Stimulated activated CD4-positive, alpha-beta T cell treated with anti-CD3 and anti-CD28 coated beads, Interleukin-4, amount 100 ng/mL, for 24 hours (primary cell): ENCODE data around the gene SORCS2.

ENCODE experiments used
- DNase-seq: peaks from one replicate; pipeline ENCODE4 v3.0.0-alpha.2; 2020

The SORCS2 gene

GRCh38 chr4:7309181-7309580 lies 116.8 kb downstream of the SORCS2 start:
- DNase-seq, result no peak

DNA sequence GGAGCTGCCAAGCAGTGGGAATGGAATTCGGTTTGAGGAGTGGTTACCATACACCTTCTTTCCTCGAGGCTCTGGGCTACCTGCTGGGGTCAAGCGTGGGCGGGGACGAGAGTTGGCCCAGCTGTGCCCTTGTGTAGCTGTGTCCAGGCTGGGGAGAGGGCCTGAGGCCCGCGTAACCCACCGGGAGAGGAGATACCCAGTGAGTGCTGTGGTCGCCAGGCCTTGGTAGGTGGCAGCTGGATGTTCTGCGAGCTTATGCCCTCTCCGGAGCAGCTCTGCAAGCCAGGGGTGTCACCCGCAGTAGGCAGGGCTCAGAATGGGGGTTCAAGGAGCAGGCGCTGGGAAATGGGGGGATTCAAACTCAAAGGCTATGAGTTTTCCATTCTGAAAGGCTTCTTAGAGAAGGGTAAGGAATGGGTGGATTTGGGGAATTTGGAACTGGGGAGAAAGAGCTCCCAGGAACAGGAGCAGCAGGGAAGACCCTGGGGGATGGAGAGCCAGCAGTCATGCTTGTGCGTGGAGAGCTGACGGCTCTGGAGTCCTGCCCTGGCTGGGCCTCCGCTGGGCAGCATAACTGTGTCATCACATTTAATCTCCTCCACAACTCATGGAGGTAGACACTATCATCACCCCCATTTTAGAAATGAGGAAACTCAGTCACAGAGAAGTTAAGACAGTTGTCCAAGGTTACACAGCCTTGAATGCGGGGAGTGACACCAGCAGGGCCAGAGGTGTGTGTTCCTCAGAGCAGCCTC lies 117.5 kb downstream of the SORCS2 start:
- DNase-seq, result no peak

DNA sequence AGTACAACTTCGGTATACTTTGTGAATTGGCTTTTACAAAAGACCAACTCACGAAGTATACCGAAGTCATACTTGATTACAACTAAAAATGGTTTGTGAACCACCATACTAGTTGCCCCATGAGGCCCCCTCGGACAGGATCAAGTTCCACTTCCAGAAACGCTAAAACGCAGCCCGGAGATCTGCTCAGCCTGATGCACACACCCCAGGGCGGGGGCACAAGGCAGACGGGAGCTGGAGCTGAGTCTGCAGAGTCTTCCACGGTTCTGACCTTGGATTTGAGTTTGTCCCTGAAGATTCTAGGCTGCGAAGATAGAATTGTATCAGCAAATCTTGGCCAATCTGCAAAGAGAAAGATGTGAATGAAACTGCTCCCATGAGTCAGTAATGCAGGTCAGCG lies 118.1 kb downstream of the SORCS2 start:
- DNase-seq, result no peak

- no peak for DNase-seq
These were observed 118.9 kb downstream of the SORCS2 start for GRCh38 chr4:7311205-7311604.

DNA sequence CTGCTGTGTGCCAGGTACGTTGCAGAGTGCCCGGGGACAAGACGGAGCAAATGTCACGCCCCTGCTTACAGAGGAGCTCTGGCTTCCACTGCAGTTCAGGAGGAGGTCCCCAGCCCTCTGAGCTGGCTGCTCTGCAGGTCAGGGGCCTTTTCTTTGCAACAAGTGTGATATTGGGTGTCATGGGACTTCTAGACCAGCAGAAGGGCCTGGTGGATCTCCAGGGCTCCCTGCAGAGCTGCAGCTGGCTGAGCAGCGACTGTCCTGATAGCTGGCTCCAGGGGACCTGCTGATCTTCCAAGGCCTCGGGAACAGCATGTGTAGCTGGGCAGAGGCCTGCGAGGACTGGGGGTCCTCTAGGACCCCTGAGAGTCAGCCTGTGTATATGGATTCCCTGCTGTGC lies 120.4 kb downstream of the SORCS2 start:
- no peak for DNase-seq

GRCh38 chr4:7313347-7313811 lies 121.0 kb downstream of the SORCS2 start:
- no peak for DNase-seq

DNA sequence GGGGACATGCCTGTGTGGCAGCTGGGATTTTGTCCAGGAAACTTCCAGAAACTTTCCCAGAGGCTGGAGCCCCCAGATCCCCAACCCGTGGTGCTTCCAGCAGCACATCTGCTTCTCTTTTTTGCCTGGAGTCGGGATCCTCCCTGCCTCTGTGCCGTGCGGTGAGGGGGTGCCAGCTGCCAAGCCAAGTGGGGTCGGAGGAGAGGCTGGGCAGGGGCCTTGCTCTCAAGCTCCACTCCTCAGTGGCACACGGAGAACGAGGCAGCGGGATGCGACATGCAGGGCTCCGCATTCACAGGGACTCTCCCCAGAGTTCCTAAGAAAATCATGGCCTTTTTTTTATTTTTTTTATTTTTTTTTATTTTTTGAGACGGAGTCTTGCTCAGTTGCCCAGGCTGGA lies 121.7 kb downstream of the SORCS2 start:
- no peak for DNase-seq

GRCh38 chr4:7315286-7315685 lies 122.9 kb downstream of the SORCS2 start:
- DNase-seq, result no peak

- no peak for DNase-seq
These were observed 123.6 kb downstream of the SORCS2 start for GRCh38 chr4:7315935-7316334.

DNA sequence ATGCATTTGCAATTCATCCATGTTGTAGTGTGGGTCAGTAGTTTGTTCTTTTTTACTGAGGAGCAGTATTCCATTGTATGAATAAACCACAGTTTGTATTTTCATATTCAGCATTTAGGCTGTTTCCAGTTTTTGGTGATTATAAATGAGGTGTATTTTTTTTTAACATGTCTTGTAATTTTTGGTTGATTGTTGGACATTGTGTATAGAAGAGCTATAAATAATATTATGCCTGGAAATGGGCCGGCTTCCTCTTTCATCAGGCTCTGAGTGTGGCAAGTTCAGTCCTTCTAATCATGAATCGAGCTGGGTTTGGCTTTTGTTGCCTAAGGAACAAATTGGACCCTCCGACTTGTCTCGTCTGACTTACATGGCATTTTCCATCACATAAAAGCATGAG lies 126.7 kb downstream of the SORCS2 start:
- DNase-seq, result no peak

- DNase-seq, result no peak
These were observed 128.0 kb downstream of the SORCS2 start for GRCh38 chr4:7320206-7320797.

DNA sequence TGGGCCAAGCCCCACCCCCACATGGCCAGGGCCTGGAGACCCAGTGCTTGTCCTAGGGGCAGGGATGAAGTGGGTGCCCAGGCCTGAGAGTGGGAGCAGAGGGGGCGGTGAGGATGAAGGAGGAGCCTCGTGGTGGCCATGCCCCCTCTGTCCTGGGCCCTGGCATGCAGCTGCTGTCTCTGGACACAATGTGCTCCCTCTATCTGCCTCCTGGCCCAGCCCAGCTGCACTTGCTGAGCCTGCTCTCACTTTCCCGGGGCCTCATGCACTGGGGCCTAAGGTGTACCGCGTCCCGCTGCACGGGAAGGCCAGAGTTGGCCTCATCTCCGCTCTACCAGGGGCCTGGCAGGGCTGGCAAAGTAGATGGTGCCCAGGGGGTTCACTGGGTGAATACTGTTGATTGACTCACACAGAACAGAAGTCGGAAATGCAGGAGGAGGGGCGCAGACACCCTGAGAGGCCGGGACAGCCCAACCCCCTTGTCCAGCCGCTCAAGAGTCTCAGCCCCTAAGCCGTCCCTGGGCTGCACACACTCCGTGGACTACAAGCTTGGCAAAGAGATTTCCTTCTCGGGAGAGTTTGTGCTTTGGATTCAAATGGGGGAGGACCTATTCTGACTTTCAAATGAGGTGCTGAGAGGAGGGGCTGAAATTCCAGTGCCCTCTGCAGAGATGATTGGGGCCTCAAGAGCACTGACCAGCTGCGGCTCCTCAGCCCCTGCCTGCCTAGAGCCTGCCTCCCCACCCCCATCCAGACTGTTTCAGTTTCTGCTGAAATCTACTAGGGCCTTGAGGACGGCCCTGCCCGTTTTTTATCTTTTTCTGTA lies 130.0 kb downstream of the SORCS2 start:
- DNase-seq, result no peak

DNA sequence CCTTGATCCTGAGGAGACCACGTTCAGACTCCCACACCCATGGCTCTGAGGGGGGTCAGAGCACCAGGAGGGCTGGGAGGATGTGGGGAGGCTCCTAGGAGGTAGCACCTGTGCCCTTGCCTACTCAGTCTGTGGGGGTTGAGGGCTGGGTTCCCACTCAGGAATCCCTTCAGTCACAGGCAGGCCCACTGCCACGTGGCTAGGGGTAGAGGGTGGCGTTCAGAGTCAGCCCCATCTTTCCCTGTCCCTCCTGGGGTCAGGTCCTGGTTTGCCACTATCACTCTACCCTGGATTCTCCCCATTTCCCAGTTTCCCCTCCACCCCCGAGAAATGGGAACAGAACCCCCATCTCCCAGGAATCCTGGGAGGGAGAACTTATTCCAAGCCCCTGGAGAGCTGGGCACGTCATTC lies 131.1 kb downstream of the SORCS2 start:
- DNase-seq, result no peak

GRCh38 chr4:7323872-7324650 lies 131.7 kb downstream of the SORCS2 start:
- DNase-seq, result no peak

DNA sequence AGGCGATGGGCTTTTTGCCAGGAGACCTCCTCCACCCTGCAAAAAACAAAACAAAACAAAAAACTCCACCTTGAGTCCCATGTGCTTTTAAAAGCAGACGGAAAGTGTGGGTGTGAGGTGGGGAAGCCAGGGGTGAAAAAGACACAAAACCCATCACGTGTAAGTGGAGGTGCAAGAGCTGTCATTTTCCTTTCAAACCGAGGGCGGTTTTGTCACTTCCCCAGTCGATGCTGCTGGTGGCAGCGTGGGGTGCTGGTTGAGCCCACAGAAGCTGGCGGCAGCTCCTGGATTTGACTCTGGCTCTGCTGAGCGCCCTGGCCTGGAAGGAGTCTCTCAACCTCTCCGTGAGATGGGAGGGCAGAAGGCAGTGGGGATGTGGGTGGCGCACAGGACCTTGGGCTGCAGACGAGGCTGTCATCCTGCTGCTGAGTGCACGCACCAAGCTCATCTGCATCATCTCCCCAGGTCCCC lies 132.3 kb downstream of the SORCS2 start:
- no peak for DNase-seq

DNA sequence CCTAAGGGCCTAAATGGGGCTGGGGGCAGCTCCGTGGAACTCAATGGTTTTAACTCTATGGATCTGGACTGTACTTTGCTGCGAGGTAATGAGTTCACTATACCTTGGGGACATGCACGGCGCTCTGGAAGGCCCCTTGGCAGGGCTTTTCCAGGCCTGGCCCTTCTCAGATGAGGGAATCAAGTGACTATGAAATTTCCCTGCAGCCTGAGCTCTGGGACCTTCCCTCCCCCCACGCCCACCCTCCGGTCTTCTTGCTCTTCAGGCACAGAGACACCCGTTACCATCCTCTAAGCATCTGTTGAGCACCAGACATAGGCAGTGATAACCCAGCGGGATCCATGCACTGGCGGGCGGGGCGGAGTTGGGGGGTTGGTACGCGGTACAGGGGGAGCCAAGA lies 133.2 kb downstream of the SORCS2 start:
- DNase-seq, result no peak

GRCh38 chr4:7326306-7326692 lies 134.0 kb downstream of the SORCS2 start:
- DNase-seq, result no peak

DNA sequence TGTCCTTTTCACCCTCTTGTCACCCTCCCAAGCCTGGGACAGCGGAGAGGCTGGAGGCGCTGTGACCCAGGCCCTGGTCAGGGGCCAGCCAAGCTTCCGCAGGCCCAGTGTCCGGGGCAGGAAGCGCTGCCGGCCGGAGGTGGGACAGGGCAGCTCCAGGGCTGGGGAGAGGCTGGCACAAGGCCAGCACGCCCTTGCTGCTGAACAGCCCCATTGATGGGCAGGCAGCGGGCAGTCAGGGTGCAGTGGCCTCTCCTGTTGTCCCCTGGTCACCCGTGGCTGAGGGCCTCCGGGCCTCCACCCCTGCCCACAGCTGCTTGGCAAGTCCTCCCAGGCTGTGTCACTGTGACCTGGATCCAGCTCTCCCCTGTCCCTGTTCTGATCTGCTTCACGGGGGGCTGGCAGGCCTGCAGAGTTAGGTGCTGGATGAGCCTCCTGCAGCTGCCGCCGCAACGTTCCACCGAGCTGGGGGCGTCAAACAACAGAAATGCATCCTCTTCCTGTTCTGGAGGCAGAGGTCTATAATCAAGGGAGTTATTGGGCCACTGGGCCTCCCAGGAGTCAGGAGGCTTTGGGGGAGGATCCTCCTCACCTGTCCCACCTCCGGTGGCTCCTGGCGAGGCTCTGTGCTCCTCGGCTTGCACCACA lies 134.5 kb downstream of the SORCS2 start:
- DNase-seq, result no peak

GRCh38 chr4:7327341-7327885 lies 135.1 kb downstream of the SORCS2 start:
- DNase-seq, result no peak

DNA sequence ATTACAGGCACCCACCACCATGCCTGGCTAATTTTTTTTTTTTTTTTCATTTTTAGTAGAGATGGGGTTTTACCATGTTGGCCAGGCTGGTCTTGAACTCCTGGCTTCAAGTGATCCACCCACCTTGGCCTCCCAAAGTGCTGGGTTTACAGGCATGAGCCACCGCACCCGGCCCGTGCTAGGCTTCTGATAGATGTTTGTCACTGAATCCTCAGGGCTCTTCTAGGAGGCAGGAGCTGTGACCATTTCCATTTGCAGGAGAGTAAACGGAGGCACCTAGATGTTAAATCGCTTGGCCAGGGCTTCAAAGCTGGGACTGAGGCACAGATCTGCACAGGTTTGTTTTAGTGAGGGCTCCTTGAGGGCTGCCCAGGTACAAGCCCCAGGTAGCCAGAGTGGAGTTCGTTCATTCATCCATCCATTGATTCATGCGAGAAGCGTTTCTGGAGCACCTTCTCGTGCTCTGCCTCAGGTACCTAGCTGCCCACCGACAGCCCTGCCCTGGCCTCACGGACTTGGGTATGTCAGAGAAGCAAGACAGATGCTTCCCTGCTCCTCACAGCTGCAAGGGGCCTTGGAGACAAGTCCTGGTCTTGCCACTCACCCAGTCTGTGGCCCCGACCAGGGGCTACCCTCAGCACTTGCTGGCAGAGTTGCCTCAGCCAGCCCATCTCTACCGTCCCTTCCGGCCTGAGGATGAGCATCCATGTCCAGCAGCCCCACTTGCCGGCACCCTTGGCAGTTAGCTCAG lies 136.0 kb downstream of the SORCS2 start:
- no peak for DNase-seq

DNA sequence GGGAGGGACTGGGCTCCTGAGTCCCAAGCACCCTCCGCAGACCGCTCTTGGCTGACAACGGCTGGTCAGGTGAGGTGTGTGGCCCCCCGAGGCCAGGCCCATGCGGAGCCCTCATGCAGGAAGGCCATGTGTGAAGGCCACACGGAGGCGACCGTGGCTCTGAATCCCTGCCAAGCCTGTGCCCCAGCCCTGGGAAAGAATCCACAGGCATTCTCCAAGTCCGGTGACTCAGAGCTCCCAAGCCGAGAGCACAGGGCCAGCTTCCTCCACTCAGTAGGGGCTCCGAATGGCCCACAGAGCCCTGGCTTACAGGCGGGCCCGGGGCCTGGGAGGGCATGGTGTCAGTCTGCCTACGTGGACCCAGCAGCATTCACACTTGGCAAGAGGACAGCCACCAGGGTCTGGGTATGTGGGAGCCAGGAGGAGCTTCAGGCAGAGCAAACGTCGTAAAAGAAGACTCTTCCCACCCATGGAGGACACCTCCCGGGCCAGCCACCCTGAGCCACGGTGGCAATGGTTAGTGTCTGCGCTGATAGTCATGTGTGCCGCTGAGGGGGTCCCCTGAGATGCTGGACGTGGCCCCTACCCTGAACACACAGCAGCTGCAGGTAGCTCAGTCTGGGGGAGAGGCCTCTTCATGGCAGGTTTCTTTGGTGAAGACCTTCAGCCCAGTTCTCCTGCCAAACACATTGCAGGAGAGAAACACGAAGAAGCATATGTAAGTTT lies 136.7 kb downstream of the SORCS2 start:
- no peak for DNase-seq
